ENCODE results near the gene ATP4B. TPM values are rescaled to one million over a fixed set of nuclear protein-coding genes. Genes with fewer than 3 reads are reported as not detected.

Gene ATP4B
- total RNA-seq, 1 experiment from 2014 or later, result not detected

DNA sequence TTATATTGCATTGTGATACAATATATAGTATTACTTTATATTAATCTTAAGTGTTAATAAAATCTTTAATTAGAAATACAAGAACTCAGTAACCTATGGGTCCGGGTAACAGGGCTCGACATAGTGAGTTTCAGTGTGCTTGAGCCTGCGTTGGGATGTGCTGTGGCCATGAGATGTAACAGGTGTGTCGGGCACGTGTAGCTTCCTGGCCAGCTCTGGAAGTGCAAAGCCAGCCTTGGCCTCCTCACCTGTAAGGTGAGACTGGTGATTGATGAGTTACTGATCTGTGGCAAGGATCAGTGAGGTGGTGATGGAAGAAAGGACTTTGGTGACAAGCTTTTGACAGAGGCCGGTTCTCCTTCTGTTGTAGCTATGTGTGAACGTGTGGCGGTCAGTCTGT lies 19.2 kb downstream of the ATP4B start:
- no peaks in the 10 kb centered on the region for H3K27me3 ChIP-seq (replicated peaks; ENCODE audit: control insufficient read depth, insufficient read depth, low read length)
- peak in 1 of 2 experiments; percentile 10 for DNase-seq
- no peaks in the 10 kb centered on the region for H3K9me3 ChIP-seq
- no peaks in the 10 kb centered on the region for H3K4me1 ChIP-seq
- Mint-ChIP-seq H3K9me3 (ENCODE audit: unreplicated experiment) (no peaks in the 10 kb centered on the region), H3K4me1 (ENCODE audit: low read depth, unreplicated experiment) (no peaks in the 10 kb centered on the region), H3K36me3 (ENCODE audit: insufficient read depth, unreplicated experiment) (peaks cover 91% of the 10 kb centered on the region), H3K27me3 (ENCODE audit: insufficient read depth, unreplicated experiment) (no peaks in the 10 kb centered on the region), H3K4me3 (ENCODE audit: unreplicated experiment) (no peak overlapping the region), H3K27ac (ENCODE audit: unreplicated experiment) (no peak overlapping the region)
- ChIA-PET CTCF (no interaction called here), POLR2A (no interaction called here)
- H3K4me3 ChIP-seq (ENCODE audit: low read depth, low read length), result no peak overlapping the region
- TF ChIP-seq, protein P1, sequence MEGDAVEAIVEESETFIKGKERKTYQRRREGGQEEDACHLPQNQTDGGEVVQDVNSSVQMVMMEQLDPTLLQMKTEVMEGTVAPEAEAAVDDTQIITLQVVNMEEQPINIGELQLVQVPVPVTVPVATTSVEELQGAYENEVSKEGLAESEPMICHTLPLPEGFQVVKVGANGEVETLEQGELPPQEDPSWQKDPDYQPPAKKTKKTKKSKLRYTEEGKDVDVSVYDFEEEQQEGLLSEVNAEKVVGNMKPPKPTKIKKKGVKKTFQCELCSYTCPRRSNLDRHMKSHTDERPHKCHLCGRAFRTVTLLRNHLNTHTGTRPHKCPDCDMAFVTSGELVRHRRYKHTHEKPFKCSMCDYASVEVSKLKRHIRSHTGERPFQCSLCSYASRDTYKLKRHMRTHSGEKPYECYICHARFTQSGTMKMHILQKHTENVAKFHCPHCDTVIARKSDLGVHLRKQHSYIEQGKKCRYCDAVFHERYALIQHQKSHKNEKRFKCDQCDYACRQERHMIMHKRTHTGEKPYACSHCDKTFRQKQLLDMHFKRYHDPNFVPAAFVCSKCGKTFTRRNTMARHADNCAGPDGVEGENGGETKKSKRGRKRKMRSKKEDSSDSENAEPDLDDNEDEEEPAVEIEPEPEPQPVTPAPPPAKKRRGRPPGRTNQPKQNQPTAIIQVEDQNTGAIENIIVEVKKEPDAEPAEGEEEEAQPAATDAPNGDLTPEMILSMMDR (IDR thresholded peaks at IDR 0.05; ENCODE audit: insufficient read depth in 1 of 2, low read depth in 1 of 2, low read length in 1 of 2, severe bottlenecking in 1 of 2, unreplicated experiment in 1 of 2), result no peak
- intact Hi-C loops (cut with micrococcal nuclease; ENCODE audit: unreplicated experiment), result no loop called here
- no TSS peak for BruUV-seq (replicated peaks)
- H3K36me3 ChIP-seq (ENCODE audit: control insufficient read depth, insufficient read depth, low read length), result peaks cover 1% of the 10 kb centered on the region

DNA sequence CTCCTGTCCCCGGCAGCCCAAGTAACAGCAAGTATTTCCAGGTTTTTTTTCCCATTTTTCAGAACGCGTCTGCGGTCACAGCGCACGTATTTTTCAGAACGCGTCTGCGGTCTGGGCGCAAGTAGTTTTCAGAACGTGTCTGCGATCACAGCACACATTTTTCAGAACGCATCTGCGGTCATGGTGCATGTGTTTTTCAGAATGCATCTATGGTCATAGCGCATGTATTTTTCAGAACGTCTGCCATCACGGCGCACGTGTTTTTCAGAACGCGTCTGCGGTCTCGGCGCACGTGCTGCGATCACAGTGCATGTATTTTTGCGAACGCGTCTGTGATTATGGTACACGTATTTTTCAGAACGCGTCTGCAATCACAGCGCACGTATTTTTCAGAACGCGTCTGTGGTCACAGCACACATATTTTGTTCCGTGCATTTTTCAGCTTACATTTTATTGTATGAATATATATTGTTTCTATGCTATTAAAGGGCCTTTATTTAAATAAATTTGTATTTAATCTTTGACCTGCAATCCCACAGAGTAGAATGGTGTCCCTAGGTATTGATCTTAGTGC lies 19.7 kb downstream of the ATP4B start:
- no TSS peak for BruUV-seq (replicated peaks)
- no peaks in the 10 kb centered on the region for H3K9me3 ChIP-seq
- H3K36me3 ChIP-seq (ENCODE audit: control insufficient read depth, insufficient read depth, low read length), result peaks cover 1% of the 10 kb centered on the region
- intact Hi-C loops (cut with micrococcal nuclease; ENCODE audit: unreplicated experiment), result no loop called here
- no peak for DNase-seq
- H3K4me3 ChIP-seq (ENCODE audit: low read depth, low read length), result no peak overlapping the region
- Mint-ChIP-seq H3K4me1 (ENCODE audit: low read depth, unreplicated experiment) (no peaks in the 10 kb centered on the region), H3K27me3 (ENCODE audit: insufficient read depth, unreplicated experiment) (no peaks in the 10 kb centered on the region), H3K9me3 (ENCODE audit: unreplicated experiment) (no peaks in the 10 kb centered on the region), H3K36me3 (ENCODE audit: insufficient read depth, unreplicated experiment) (peaks cover 91% of the 10 kb centered on the region), H3K27ac (ENCODE audit: unreplicated experiment) (no peak overlapping the region), H3K4me3 (ENCODE audit: unreplicated experiment) (no peak overlapping the region)
- TF ChIP-seq, protein P1 (IDR thresholded peaks at IDR 0.05; ENCODE audit: insufficient read depth in 1 of 2, low read depth in 1 of 2, low read length in 1 of 2, severe bottlenecking in 1 of 2, unreplicated experiment in 1 of 2), result no peak
- ChIA-PET POLR2A (no interaction called here), CTCF (interaction anchor here (0.6 kb wide), 1 partner anchor 22 kb away, joined by 5 read pairs; no protein-coding TSS in a partner anchor)
- no peaks in the 10 kb centered on the region for H3K4me1 ChIP-seq
- no peaks in the 10 kb centered on the region for H3K27me3 ChIP-seq (replicated peaks; ENCODE audit: control insufficient read depth, insufficient read depth, low read length)

DNA sequence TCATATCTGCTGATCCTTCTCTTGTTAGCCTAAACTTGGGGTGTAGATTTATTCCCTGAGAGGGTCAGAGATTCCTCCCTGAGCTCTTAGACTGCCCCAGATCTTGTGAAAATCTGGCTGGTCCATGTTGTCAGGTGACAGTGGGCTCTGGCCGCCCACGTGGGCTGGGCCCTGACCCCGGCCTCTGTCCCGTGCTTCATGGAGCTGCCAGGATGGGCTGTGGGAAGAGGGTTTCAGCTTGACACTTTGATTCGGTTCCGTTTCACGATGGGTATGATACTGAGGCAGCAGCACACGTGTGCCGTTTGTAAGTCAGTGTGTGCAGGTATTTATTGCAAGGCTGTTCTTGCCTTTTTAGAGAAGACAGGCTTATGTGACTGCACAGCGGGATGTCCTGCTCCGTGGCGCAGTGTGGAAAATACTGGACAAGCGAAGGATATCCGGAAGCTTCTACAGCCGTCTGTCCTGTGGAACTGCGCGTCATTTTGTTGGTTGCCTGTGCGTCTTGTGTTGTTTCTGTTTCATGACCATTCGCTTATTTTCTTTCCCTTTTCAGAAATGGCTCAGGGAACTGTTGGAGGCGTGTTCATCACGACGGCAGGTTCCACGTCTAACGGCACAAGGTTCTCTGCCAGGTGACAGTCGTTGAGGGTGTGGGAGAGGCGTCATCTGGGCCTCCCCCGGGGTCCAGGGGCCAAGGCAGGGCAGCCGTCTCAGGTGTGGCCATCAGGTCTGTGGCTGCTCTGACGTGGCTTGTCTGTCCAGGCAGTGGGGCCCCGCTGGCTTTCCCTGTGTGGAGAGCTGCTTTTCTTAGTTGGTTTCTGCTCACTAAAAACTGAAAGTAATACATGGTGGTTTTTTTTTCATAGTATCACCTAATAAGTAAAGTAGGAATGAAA lies 20.5 kb downstream of the ATP4B start:
- Mint-ChIP-seq H3K9me3 (ENCODE audit: unreplicated experiment) (no peaks in the 10 kb centered on the region), H3K27ac (ENCODE audit: unreplicated experiment) (no peak overlapping the region), H3K27me3 (ENCODE audit: insufficient read depth, unreplicated experiment) (no peaks in the 10 kb centered on the region), H3K4me1 (ENCODE audit: low read depth, unreplicated experiment) (no peaks in the 10 kb centered on the region), H3K4me3 (ENCODE audit: unreplicated experiment) (no peak overlapping the region), H3K36me3 (ENCODE audit: insufficient read depth, unreplicated experiment) (peaks cover 92% of the 10 kb centered on the region)
- TF ChIP-seq, protein P1 (IDR thresholded peaks at IDR 0.05; ENCODE audit: insufficient read depth in 1 of 2, low read depth in 1 of 2, low read length in 1 of 2, severe bottlenecking in 1 of 2, unreplicated experiment in 1 of 2), result no peak
- no TSS peak for BruUV-seq (replicated peaks)
- ChIA-PET POLR2A (no interaction called here), CTCF (interaction anchor here (0.6 kb wide), 1 partner anchor 22 kb away, joined by 5 read pairs; no protein-coding TSS in a partner anchor)
- Histone ChIP-seq H3K36me3 (ENCODE audit: control insufficient read depth, insufficient read depth, low read length) (peaks cover 1% of the 10 kb centered on the region), H3K4me1 (no peaks in the 10 kb centered on the region), H3K9me3 (no peaks in the 10 kb centered on the region), H3K4me3 (ENCODE audit: low read depth, low read length) (no peak overlapping the region), H3K27me3 (replicated peaks; ENCODE audit: control insufficient read depth, insufficient read depth, low read length) (no peaks in the 10 kb centered on the region)
- DNase-seq, result peak in 1 of 2 experiments; percentile 14
- intact Hi-C loops (cut with micrococcal nuclease; ENCODE audit: unreplicated experiment), result no loop called here

All from Caco-2 (cell line).